HepG2 (cell line): ENCODE data around the gene IL24. TPM values are rescaled to one million over a fixed set of nuclear protein-coding genes. Genes with fewer than 3 reads are reported as not detected.
"Not testable (repeated sequence)": the region's sequence is repeated elsewhere in the genome, so short reads cannot be mapped to it uniquely, and the experiment has no call there.

ENCODE experiments used
- ATAC-seq: fragments of 200-7000 bp; cut with Tn5 transposase; 3 replicates; pipeline ENCODE4 v1.9.1; 2020; ENCODE audit warnings: mild to moderate bottlenecking, moderate library complexity
- BruUV-seq: library from RNA; stranded (reverse); fragments of 400-500 nt; replicated peaks from 2 replicates; lab custom pipeline; 2021; lab: Mats Ljungman, UMichigan
- CTCF ChIA-PET: fragments of 300-600 bp; formaldehyde crosslinking; extraction: SDS; loops from one replicate; lab custom pipeline; 2021; ENCODE audit warnings: low total read pairs, inconsistent platforms, low intra/inter-chr PET ratio; lab: Yijun Ruan, JAX
- POLR2A ChIA-PET: fragments of 350-600 bp; sonication (Branson Sonifier 250); formaldehyde crosslinking; loops from one replicate; lab custom pipeline; 2020; ENCODE audit warnings: antibody characterized with exemption, inconsistent platforms; lab: Yijun Ruan, JAX
- DNase-seq: peaks from one replicate; pipeline ENCODE4 v3.0.0-alpha.2; 2015; ENCODE audit warnings: low spot score
- FAIRE-seq: peaks from 3 replicates; lab custom pipeline; 2011; peaks lifted over from hg19 to GRCh38; lab: Jason Lieb, UNC
- H2AFZ ChIP-seq: one replicate; pipeline ENCODE4 v1.6.1; 2011; ENCODE audit warnings: low read length, inconsistent platforms
- H3K27ac ChIP-seq: fragments of 300-600 bp; 3 replicates; pipeline ENCODE4 v1.8.0; 2011; ENCODE audit warnings: mixed run types, mild to moderate bottlenecking, mixed read lengths, low read length, inconsistent platforms; ENCODE audit not compliant: insufficient read depth; ENCODE audit errors: extremely low read length
- H3K27me3 ChIP-seq, 2 experiments: fragments of 200-600 bp in 1 of 2; 2 replicates in 1 of 2; 3 replicates in 1 of 2; pipeline versions ENCODE4 v1.6.0 to v1.8.0; 2011; ENCODE audit warnings: low read length in 2 of 2, mild to moderate bottlenecking in 2 of 2, moderate library complexity in 2 of 2, inconsistent platforms in 1 of 2; ENCODE audit not compliant: insufficient read depth in 2 of 2, control insufficient read depth in 1 of 2
- H3K36me3 ChIP-seq, 2 experiments: fragments of 200-600 bp in 1 of 2; replicated peaks in 1 of 2; 2 replicates in 1 of 2; 3 replicates in 1 of 2; pipeline versions ENCODE4 v1.5.1 to v1.8.0; 2011; ENCODE audit warnings: low read length in 2 of 2, inconsistent platforms in 1 of 2; ENCODE audit not compliant: insufficient read depth in 2 of 2, control insufficient read depth in 1 of 2
- H3K4me1 ChIP-seq: 2 replicates; pipeline ENCODE4 v1.5.1; 2012; ENCODE audit warnings: low read length, inconsistent platforms; ENCODE audit not compliant: insufficient read depth
- H3K4me2 ChIP-seq: 2 replicates; pipeline ENCODE4 v1.6.0; 2011; ENCODE audit warnings: low read depth, low read length, inconsistent platforms
- H3K4me3 ChIP-seq, 3 experiments: fragments of 200-600 bp in 1 of 3; sonication (generic), shearing (Covaris generic) in 1 of 3; replicated peaks in 1 of 3; 2 replicates each; pipeline ENCODE4 v1.5.1; 2011 to 2016; ENCODE audit warnings: low read length in 3 of 3, inconsistent platforms in 2 of 3, low read depth in 2 of 3, mild to moderate bottlenecking in 2 of 3, control low read depth in 1 of 3, mixed read lengths in 1 of 3; ENCODE audit not compliant: insufficient read depth in 1 of 3
- H3K79me2 ChIP-seq: one replicate; pipeline ENCODE4 v1.6.1; 2011; ENCODE audit warnings: low read length, inconsistent platforms; ENCODE audit not compliant: insufficient read depth
- H3K9ac ChIP-seq: 2 replicates; pipeline ENCODE4 v1.6.0; 2011; ENCODE audit warnings: mild to moderate bottlenecking, low read depth, low read length, inconsistent platforms; ENCODE audit not compliant: insufficient read depth
- H3K9me3 ChIP-seq: 2 replicates; pipeline ENCODE4 v1.5.1; 2012; ENCODE audit warnings: mild to moderate bottlenecking, low read length
- H4K20me1 ChIP-seq: 2 replicates; pipeline ENCODE4 v1.6.0; 2011; ENCODE audit warnings: inconsistent platforms, mild to moderate bottlenecking, low read length, moderate library complexity; ENCODE audit not compliant: insufficient read depth
- BHLHE40 ChIP-seq: IDR thresholded peaks from 2 replicates; pipeline ENCODE4 v1.6.1; 2011; ENCODE audit warnings: low read length, improper control_type of control experiment
- JUNB ChIP-seq: sonication (generic); formaldehyde crosslinking; IDR thresholded peaks from 2 replicates; pipeline ENCODE4 v1.8.0; 2022; ENCODE audit warnings: missing genetic modification reagents, mild to moderate bottlenecking, borderline replicate concordance
- WGBS: methylation state at CpG from one replicate; pipeline ENCODE4 v1.1.6; 2017; ENCODE audit warnings: low lambda C conversion rate; 5-methylcytosine and 5-hydroxymethylcytosine counted together
- in situ Hi-C: cut with HindIII; loops from 2 replicates; pipeline ENCODE4 v1.10.0; 2017; ENCODE audit warnings: low pct_unique_long_range_greater_than_20kb; ENCODE audit not compliant: extremely low pct_ligation_motif_present
- intact Hi-C: fragments of 100-400 bp; cut with micrococcal nuclease; formaldehyde crosslinking; loops from one replicate; pipeline ENCODE4 v1.10.0; 2022; ENCODE audit not compliant: unreplicated experiment
- polyA plus RNA-seq, 8 experiments: library from polyadenylated mRNA; depleted of rRNA in 3 of 8; stranded (reverse) in 7 of 8; unstranded in 1 of 8; fragments of >200 nt; fragmentation: Illumina TruSeq in 4 of 8; extraction: Trizol in 4 of 8; gene quantifications; 2 replicates each; pipeline versions ENCODE4 v1.2.1 to v1.2.3, GENCODE V29; 2011 to 2016; ENCODE audit warnings: low read depth in 4 of 8, missing spikeins in 1 of 8, mixed read lengths in 1 of 8; ENCODE audit not compliant: insufficient read depth in 1 of 8
- total RNA-seq, 5 experiments: library from RNA; depleted of rRNA; stranded (reverse); fragments of >200 nt; fragmentation: Illumina TruSeq; extraction: Trizol; gene quantifications; 2 replicates each; pipeline ENCODE4 v1.2.3, GENCODE V29; 2016; ENCODE audit warnings: low read depth in 1 of 5
- TF ChIP-seq, protein P1 (sequence below): sonication (generic); formaldehyde crosslinking; IDR thresholded peaks from 2 replicates; pipeline ENCODE4 v1.9.0; 2021; ENCODE audit warnings: mild to moderate bottlenecking, missing genetic modification reagents
- TF ChIP-seq, protein P2 (sequence below): sonication (generic); formaldehyde crosslinking; IDR thresholded peaks from 2 replicates; pipeline ENCODE4 v1.8.0; 2022; ENCODE audit warnings: missing genetic modification reagents, mild to moderate bottlenecking, moderate library complexity, borderline replicate concordance

IL24 gene
- total and polyA plus RNA-seq, 2 of the 13 experiments (the other 11 are each of a cell fraction or from before 2014, with no cell fraction given): not detected

DNA sequence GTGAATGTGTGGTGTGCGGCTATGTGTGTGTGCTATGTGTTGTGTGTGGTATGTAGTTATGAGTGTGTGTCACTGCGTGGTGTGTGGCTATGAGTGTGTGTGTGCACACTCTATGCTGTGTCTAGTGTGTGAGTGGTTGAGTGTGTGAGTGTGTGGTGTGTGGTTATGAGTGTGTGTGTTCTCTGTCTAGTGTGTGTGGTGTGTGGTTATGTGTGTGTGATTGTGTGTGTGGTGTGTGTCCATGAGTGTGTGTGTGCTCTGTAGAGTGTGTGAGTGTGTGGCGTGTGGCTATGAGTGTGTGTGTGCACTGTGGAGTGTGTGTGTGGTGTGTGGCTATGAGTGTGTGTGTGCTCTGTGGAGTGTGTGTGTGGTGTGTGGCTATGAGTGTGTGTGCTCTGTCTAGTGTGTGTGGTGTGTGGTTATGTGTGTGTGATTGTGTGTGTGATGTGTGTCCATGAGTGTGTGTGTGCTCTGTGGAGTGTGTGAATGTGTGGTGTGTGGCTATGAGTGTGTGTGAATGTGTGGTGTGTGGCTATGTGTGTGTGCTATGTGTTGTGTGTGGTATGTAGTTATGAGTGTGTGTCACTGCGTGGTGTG, 26.8 kb downstream of the IL24 start:
- H3K36me3 ChIP-seq, POLR2A ChIA-PET, H3K79me2 ChIP-seq, H2AFZ ChIP-seq, H3K27ac ChIP-seq, H3K9ac ChIP-seq, ATAC-seq, H3K27me3 ChIP-seq, BruUV-seq, CTCF ChIA-PET, H4K20me1 ChIP-seq, H3K9me3 ChIP-seq, H3K4me3 ChIP-seq, H3K4me2 ChIP-seq, intact Hi-C loops, DNase-seq: not testable (repeated sequence)
- TF ChIP-seq BHLHE40 (0 out of 2 replicates have a peak, but pooled peaks have one; percentile 4), JUNB (CRISPR knock-in tag) (0 out of 2 replicates have a peak, but pooled peaks have one; percentile 5)
- TF ChIP-seq, protein P1, sequence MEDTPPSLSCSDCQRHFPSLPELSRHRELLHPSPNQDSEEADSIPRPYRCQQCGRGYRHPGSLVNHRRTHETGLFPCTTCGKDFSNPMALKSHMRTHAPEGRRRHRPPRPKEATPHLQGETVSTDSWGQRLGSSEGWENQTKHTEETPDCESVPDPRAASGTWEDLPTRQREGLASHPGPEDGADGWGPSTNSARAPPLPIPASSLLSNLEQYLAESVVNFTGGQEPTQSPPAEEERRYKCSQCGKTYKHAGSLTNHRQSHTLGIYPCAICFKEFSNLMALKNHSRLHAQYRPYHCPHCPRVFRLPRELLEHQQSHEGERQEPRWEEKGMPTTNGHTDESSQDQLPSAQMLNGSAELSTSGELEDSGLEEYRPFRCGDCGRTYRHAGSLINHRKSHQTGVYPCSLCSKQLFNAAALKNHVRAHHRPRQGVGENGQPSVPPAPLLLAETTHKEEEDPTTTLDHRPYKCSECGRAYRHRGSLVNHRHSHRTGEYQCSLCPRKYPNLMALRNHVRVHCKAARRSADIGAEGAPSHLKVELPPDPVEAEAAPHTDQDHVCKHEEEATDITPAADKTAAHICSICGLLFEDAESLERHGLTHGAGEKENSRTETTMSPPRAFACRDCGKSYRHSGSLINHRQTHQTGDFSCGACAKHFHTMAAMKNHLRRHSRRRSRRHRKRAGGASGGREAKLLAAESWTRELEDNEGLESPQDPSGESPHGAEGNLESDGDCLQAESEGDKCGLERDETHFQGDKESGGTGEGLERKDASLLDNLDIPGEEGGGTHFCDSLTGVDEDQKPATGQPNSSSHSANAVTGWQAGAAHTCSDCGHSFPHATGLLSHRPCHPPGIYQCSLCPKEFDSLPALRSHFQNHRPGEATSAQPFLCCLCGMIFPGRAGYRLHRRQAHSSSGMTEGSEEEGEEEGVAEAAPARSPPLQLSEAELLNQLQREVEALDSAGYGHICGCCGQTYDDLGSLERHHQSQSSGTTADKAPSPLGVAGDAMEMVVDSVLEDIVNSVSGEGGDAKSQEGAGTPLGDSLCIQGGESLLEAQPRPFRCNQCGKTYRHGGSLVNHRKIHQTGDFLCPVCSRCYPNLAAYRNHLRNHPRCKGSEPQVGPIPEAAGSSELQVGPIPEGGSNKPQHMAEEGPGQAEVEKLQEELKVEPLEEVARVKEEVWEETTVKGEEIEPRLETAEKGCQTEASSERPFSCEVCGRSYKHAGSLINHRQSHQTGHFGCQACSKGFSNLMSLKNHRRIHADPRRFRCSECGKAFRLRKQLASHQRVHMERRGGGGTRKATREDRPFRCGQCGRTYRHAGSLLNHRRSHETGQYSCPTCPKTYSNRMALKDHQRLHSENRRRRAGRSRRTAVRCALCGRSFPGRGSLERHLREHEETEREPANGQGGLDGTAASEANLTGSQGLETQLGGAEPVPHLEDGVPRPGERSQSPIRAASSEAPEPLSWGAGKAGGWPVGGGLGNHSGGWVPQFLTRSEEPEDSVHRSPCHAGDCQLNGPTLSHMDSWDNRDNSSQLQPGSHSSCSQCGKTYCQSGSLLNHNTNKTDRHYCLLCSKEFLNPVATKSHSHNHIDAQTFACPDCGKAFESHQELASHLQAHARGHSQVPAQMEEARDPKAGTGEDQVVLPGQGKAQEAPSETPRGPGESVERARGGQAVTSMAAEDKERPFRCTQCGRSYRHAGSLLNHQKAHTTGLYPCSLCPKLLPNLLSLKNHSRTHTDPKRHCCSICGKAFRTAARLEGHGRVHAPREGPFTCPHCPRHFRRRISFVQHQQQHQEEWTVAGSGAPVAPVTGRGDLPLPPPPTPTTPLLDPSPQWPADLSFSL (CRISPR knock-in tag): peak; percentile 94
- TF ChIP-seq, protein P2, sequence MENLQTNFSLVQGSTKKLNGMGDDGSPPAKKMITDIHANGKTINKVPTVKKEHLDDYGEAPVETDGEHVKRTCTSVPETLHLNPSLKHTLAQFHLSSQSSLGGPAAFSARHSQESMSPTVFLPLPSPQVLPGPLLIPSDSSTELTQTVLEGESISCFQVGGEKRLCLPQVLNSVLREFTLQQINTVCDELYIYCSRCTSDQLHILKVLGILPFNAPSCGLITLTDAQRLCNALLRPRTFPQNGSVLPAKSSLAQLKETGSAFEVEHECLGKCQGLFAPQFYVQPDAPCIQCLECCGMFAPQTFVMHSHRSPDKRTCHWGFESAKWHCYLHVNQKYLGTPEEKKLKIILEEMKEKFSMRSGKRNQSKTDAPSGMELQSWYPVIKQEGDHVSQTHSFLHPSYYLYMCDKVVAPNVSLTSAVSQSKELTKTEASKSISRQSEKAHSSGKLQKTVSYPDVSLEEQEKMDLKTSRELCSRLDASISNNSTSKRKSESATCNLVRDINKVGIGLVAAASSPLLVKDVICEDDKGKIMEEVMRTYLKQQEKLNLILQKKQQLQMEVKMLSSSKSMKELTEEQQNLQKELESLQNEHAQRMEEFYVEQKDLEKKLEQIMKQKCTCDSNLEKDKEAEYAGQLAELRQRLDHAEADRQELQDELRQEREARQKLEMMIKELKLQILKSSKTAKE (CRISPR knock-in tag): 0 out of 2 replicates have a peak, but pooled peaks have one; percentile 4
- 81% methylated on average over 4 of the region's 4 CpGs for WGBS
- H3K4me1 ChIP-seq: peaks cover 35% of the 10 kb centered on the region
- in situ Hi-C loops: loop anchor here (25.0 kb wide), 1 partner anchor 287 kb away; the partner anchor contains the start of gene DYRK3
- peak; percentile 98 for FAIRE-seq
